Inflammatory macrophage (primary cell): ENCODE measurements around the gene GBF1.

ENCODE experiments used
- DNase-seq, 2 donors: peaks; one replicate each; pipeline ENCODE4 v3.0.0-alpha.2; 2020 to 2022
- total RNA-seq, 18 experiments: gene quantifications; one replicate each; lab custom pipeline; 2026; ENCODE audit warnings: mixed read lengths in 6 of 18, inconsistent platforms in 2 of 18; lab: John Stamatoyannopoulos, UW

GBF1 gene, protein sequence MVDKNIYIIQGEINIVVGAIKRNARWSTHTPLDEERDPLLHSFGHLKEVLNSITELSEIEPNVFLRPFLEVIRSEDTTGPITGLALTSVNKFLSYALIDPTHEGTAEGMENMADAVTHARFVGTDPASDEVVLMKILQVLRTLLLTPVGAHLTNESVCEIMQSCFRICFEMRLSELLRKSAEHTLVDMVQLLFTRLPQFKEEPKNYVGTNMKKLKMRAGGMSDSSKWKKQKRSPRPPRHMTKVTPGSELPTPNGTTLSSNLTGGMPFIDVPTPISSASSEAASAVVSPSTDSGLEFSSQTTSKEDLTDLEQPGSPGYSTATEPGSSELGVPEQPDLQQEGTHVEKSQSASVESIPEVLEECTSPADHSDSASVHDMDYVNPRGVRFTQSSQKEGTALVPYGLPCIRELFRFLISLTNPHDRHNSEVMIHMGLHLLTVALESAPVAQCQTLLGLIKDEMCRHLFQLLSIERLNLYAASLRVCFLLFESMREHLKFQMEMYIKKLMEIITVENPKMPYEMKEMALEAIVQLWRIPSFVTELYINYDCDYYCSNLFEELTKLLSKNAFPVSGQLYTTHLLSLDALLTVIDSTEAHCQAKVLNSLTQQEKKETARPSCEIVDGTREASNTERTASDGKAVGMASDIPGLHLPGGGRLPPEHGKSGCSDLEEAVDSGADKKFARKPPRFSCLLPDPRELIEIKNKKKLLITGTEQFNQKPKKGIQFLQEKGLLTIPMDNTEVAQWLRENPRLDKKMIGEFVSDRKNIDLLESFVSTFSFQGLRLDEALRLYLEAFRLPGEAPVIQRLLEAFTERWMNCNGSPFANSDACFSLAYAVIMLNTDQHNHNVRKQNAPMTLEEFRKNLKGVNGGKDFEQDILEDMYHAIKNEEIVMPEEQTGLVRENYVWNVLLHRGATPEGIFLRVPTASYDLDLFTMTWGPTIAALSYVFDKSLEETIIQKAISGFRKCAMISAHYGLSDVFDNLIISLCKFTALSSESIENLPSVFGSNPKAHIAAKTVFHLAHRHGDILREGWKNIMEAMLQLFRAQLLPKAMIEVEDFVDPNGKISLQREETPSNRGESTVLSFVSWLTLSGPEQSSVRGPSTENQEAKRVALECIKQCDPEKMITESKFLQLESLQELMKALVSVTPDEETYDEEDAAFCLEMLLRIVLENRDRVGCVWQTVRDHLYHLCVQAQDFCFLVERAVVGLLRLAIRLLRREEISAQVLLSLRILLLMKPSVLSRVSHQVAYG (N-terminal part only)
- 55.0 to 167 (median 90.8) reads per million in 18 experiments for total RNA-seq

- DNase-seq, result peak; percentile 99 to 100
Observed at GRCh38 chr10:102245082-102245931, at the start of gene GBF1. Gene GBF1, plus strand, starts transcription at chr10:102245532. Its CDS starts 13,407 bp downstream, at chr10:102258939.

GRCh38 chr10:102196893-102197292 lies 48.4 kb upstream of the GBF1 start:
- DNase-seq, result no peak

GRCh38 chr10:102198027-102198426 lies 47.3 kb upstream of the GBF1 start:
- DNase-seq, result no peak

- DNase-seq, result peak; percentile 21 to 37
Observed at GRCh38 chr10:102200751-102201640, 44.3 kb upstream of the GBF1 start.

DNA sequence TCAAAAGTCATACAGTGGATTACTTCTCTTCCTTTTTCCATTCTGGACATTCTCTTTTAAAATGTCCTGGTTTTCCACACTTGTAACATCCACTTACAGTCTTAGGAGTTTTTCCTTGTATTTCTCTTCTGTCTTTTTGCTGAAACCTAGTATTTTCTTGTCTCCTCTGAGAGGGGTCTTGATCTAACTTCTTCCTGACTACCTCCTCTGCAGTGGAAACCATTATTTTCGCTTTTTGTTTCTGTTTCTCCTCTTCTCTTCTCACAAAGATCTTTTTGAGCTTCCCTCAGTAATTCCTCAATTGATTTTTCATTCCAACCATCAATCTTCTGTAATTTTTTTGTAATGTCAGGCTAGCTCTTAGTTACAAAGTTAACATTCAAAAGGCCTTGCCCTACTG lies 42.9 kb upstream of the GBF1 start:
- no peak for DNase-seq

DNA sequence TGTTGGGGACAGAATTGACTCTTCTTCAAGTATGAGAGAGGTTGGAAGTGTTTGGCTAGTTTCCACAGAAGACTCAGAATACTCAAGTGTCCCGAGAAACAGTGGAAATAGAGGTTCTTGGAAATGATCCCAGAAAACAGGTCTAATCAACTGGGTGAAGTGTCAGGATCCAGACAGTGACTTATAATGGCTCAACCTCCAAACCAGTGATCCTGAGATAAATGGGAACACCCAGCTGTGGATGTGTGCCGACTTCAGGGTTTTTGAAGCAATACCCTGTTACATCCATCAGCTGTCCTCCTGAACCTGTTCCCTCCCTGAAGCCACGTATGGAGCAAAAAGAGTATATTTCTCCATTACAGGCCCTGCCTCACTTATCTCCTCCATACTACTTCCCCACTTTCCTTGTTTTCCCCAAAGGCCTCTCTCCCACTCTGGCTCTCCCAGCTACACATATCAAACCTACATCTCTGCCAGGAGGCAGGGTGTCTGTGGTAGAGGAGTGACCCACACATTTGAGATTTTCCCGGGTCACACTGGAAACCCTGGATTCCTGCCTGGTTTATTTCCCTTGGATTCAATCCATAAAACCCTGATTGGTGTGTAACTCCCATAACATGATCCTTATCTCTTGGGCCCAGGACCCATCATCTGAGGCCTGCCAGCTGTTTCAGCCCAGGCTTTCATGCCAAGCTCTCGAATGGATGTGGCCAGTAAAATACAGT lies 36.9 kb upstream of the GBF1 start:
- DNase-seq, result no peak

DNA sequence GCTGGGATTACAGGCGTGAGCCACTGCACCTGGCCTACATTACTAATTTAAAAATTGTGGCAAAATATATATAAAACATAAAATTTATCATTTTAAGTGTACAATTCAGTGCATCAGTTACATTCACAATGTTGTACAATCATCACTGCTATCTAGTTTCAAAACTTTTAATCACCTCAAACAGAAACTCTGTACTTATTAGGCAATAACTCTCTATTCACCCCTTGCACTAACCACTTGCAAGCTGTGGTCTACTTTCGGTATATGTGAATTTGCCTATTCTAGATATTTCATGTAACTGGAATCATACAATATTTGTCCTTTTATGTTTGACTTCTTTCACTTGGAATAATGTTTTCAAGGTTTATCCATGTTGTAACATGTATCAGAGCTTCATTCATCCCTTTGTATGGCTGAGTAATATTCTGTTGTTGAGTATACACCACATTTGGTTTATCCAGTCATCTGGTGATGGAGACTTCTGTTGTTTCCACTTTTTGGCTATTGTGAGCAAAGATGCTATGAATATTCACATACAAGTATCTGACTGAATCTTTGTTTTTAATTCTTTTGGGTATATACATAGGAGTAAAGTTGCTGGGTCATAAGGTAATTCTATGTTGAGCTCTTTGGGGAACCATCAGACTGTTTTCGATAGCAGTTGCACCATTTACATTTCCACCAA lies 33.6 kb upstream of the GBF1 start:
- DNase-seq, result no peak

DNA sequence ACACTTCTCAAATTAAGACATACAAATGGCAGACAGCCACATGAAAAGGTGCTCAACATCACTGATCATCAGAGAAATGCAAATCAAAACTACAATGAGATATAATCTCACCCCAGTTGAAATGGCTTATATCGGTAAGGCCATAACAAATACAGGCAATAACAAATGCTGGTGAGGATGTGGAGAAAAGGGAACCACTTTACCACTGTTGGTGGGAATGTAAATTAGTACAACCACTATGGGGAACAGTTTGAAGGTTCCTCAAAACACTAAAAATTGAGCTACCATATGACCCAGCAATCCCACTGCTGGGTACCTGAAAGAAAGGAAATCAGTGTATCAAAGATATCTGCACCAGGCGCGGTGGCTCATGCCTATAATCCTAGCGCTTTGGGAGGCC lies 31.7 kb upstream of the GBF1 start:
- DNase-seq, result peak; percentile 53 to 57

- DNase-seq, result peak in 1 of 2 donors; percentile 11
Observed at GRCh38 chr10:102219370-102219769, 26.0 kb upstream of the GBF1 start.

DNA sequence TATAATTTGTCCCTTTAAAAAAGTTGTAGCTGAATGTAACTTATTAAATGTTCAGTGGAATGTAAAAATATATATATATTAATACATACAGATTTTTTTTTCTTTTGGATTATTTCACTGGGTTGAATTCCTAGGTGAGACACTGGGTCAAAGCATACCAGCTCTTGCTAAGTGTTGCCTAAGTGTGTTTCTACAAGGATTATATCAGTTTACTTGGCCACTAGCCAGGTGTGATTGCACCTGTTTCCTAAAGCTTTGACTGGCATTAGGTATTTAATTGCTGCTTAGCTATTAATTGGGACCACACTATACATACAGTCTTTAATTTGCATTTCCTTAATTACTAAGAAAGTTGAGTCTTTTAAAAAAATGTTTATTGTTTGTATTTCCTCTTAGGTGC lies 24.7 kb upstream of the GBF1 start:
- no peak for DNase-seq

DNA sequence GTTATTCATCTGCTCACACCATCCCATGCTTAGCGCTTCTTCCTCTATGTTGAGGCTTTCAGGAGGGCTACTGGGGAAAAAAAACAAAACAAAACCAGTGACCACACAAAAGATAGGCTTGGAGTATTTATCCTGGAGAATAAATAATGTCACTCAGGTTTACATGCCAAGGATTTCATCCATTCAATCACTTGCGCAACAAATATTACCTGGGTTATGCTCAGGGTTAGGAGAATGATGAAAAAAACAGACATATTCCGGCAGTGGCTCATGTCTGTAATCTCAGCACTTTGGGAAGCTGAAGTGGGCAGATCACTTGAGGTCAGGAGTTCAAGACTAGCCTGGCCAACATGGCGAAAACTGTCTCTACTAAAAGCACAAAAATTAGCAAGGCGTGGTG lies 22.5 kb upstream of the GBF1 start:
- no peak for DNase-seq

DNA sequence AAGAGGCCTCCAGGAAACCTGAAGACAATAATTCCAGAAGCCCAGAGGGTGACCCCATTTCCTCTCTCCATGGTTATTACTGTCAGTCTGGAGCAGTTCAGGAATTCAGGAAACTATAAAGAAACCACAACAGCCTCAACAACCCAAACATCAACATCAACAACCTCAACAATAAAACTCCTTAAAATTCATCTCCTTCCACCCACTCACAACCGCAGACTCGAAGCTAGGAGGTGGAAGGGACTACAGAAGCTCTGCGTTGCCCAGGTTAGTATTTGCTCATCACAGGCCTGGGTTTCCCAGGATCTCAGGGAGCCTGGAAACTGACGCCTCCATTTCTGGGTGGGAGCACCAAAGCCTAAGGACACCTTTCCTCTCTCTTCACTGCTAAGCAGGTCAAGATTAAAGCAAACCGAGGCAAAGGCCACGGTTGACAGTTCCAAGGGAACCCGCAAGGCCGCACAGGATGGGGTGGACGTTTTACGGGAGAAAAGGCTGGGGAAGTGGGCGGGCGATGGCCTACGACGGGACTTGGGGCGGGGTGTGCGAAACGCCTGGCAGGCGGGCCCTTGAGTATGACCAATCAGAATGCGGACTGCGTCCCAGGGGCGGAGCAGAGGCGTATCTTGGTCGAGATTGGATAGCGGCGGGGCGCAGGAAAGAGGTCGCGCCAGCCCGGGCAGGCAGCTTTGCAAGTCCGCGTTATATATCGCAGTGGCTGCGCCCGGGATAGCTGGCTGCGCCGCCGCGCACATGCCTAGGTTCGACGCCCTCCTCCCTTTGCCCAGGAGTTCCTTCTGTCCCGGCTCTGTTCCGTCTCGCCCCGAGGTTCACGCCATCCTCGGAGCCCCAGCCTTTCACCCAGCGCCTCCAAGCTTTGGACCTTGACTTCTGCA lies 19.4 kb upstream of the GBF1 start, which contains the start of gene ELOVL3:
Gene ELOVL3, plus strand, starts transcription at position 654 of the 896 bp plus-strand sequence. CDS start 250 bp downstream, outside the sequence.
- peak; percentile 90 to 92 for DNase-seq

DNA sequence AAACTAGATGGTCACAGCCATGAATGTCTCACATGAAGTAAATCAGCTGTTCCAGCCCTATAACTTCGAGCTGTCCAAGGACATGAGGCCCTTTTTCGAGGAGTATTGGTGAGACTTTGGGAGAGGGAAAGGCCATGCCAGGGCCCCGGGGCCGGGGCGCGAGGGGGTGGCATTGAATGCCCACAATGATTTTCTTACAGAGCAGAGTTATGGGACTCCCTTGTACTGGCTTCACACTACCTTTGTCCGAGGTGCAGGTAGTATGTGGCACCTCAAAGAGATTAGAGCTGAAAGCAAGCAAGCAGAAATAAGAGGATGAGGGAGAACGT lies 18.8 kb upstream of the GBF1 start:
- DNase-seq, result no peak

DNA sequence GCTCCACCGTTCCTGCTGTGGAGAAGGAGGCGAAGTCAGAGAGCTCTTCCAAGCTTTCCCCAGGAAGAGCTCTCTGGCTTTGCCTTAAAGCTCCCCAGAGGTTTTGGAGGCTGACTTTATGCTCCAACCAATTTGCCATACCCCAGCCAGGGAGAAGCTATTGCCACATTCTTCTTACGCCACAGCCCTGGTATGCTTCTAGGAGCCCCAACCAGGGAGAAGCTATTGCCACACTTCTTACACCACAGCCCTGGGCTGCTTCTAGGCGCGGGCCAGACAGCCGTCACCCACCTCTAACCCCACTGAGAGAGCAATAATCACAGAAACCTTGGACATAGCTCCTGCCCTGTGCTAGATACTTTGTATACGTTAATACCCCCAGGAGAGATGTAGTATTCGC lies 18.3 kb upstream of the GBF1 start:
- peak; percentile 89 to 92 for DNase-seq

- peak; percentile 65 to 75 for DNase-seq
Observed at GRCh38 chr10:102229810-102230263, 15.5 kb upstream of the GBF1 start.

DNA sequence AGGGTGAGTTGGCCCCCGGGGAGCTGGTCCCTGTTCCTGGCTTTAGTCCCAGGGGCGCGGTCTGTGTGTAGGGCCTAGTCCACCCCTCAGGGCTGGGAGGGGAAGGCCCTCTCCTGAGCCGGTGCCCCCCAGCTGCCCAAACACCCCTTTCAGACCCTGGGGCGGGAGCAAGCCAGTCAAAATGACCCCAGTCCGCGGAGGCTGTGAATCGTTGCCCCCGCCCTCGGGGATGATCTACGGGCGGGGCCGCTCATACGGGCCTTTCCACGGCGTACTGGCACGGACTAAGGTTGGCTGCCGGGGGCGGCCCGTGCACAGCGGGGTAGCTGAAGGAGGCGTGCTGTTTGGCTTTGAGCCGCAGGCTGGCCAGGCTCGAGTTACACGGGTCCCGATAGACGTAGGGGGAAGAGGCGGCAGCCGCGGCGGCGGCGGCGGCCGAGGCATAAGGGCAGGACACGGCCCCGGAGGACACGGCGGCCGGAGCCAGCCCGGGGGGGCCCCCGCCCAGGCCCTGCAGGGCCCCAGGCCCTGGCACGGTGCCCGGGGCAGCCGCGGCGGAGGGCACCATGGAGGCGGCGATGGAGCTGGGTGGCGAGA lies 15.0 kb upstream of the GBF1 start:
- no peak for DNase-seq

- peak in 1 of 2 donors; percentile 11 for DNase-seq
Observed at GRCh38 chr10:102230861-102231356, 14.4 kb upstream of the GBF1 start.
